Activated CD8-positive, alpha-beta memory T cell treated with anti-CD3 and anti-CD28 coated beads, Interleukin-2, amount 50 U/mL, for 1 hour (primary cell): ENCODE data around the gene FBXO34.
"Not testable (repeated sequence)": the region's sequence is repeated elsewhere in the genome, so short reads cannot be mapped to it uniquely, and the experiment has no call there.

Source experiments
- DNase-seq: peaks from one replicate; pipeline ENCODE4 v3.0.0-alpha.2; 2020; ENCODE audit errors: extremely low read depth

The FBXO34 gene

DNA sequence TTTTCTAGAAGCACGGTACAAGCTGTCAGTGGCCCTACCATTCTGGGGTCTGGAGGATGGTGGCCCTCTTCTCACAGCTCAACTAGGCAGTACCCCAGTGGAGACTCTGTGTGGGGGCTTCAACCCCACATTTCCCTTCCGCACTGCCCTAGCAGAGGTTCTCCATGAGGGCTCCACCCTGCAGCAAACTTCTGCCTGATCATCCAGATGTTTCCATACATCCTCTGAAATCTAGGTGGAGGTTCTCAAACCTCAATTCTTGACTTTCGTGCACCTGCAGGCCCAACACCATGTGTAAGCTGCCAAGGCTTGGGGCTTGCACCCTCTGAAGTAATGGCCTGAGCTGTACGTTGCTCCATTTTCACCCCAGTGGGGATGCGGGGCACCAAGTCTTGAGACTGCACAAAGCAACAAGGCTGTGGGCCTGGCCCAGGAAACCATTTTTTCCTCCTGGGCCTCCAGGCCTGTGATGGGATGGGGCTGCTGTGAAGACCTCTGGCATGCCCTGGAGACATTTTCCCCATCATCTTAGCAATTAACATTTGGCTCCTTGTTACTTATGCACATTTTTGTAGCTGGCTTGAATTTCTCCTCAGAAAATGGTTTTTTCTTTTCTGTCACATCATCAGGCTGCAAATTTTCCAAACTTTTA lies 41.3 kb downstream of the FBXO34 start:
- not testable (repeated sequence) for DNase-seq

DNA sequence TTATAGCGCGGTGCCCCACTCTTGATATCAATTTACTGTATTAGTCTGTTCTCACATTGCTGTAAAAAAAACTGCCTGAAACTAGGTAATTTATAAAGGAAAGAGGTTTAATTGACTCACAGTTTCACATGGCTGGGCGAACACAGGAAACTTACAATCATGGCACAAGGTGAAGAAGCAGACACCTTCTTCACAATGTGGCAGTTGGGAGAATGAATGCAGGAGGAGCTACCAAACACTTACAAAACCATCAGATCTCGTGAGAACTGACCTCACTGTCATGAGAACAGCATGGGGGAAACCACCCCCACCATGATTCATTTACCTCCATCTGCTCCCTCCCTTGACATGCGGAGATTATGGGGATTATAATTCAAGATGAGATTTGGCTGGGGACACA lies 42.3 kb downstream of the FBXO34 start:
- no peak for DNase-seq

DNA sequence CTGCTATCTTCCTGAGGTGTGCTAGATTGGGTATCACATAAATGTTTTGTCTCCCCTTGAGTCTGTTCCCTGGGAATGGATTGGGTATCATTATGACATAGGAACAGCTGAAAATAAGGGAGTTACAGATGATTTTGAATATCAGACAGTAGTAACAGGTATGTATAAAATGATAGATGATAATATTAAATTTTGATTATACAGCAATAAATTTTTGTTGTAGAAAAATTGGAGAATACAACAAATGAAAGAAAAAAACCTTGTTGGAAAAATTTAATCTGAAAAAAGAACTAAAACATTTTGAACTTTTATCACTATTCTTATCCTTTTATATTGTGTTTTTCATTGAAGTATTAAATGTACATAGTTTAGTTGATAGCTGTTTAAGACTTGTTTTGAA lies 43.2 kb downstream of the FBXO34 start:
- DNase-seq: no peak

DNA sequence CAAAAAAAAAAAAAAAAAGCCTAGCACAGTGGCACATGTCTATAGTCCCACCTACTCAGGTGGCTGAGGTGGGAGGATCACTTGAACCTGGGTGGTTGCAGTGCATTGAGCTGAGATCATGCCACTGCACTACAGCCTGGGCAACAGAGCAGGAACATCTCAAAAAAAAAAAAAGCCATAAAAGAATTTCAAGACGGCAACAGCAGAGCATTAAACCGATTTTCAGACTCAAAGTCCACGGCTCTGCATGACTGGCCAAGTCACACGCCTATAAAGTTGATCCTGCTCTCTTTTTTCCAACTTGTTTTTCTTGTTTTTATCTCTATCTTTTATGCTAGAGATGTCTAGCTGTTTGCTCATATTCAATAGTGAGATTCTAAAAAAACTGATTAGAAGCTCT lies 45.3 kb downstream of the FBXO34 start:
- no peak for DNase-seq

DNA sequence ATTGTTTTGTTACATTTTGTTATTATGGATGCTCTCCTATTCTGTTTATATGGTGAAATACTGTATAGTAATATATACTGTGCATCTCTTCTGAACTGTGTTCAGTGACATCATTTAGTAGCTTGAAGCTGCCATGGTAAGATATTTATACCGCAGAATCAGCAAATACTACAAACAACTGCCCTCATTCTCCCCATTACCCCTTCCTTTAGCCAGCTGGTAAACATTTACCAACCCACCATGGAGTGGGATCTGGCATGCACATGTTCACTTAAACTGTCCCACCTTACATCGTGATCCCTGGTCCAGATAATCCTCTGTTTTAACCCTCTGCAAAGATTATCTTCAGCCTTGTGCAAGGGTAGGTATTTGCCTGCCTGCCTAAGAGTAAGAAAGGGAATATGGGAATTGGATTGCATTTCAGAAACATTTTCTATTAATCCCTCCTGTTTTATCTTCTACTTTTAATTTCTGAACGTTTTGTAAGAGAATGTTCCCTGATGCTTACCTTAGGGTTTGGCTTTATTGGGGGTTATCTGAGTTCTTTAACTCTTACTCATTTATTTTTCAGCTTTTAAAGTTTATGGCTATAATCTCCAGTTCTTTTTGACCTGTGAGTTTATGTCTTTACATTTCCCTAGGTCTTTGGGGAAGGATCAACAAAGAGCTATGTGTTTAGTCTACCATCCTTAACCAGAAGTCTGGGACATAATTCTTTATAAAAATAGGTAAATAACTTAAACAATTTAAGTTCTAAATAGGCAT lies 46.5 kb downstream of the FBXO34 start:
- no peak for DNase-seq

DNA sequence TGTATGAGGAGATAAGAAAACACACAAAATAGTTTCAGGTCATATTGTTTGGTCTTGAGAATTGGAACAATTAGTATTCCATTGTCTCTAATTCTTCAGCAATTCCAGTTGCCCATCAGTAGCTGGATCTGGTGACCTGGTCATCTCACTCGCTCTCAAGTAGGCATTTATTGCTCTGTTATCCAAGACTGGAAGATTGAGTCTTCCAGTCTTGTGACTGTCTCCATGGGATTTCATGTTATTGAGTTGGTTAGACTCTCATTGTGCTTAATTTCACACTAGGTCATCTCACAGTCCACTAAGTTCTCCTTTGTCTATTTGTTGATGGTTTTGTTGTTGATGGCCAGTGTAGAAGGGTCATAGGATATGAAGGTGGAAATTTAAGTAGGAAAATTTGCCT lies 47.5 kb downstream of the FBXO34 start:
- DNase-seq: no peak

DNA sequence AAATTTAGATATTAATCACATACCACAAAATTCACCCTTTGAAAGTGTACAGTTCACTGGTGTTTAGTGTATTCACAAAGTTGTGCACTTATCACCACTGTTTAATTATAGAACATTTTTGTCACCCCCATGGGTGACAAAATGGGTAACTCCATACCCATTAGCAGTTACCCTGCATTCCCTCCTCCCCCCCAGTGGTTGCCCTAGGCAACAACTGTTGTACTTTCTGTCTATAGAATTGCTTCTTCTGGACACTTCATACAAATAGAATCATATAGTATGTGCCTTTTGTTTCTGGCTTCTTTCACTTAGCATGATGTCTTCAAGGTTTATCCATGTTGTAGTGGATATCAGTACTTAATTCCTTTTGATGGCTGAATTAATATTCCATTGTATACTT lies 52.7 kb downstream of the FBXO34 start:
- DNase-seq: no peak

DNA sequence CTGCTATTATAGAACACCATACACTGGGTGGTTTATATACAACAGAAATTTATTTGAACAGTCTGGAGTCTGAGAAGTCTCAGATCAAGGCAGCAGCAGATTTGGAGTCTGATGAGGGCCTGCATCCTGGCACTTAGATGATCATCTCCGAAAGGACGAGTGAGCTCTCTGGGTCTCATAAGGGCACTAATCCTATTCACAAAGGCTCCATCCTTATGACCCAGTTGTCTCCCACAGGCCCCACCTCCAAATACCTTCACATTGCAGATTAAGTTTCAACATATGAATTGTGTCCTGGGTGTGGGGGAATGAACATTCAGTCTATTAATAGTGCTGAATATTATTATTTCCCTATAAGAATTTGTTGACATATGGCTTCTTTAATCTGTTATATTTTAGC lies 53.6 kb downstream of the FBXO34 start:
- no peak for DNase-seq

DNA sequence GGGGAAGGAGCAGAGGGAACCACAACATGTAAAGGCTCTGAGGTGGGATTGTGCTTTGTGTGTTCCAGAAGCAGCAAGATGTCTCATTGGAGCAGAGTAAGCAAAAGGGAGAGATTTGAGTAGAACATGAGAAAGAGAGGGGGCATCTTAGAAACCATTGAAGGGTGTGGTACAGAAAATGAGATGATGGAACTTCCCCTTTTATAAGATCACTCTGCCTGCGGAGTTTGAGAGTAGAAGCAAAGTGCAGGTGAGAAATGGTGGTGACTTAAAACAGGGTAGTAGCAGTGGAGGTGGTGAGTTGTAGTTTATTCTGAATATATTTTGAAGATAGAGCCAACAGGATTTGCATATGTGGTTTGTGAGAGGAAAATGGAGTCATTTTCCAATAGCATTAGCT lies 56.0 kb downstream of the FBXO34 start:
- DNase-seq: no peak

DNA sequence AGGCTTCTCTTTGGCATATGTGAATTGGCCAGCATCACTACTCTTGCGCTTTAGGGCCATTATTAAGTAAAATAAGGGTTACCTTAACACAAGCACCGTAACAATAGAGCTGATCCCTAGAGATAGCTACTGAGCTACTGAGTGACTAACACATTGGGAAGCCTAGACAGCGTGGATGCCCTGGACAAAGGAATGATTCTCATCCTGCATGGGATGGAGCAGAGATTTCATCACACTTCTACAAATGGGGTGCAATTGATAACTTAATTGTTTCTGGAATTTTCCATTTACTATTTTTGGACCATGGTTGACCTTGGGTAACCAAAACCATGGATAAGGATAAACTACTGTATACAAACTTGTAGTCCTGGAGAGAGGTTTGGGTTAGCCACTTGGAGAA lies 57.1 kb downstream of the FBXO34 start:
- DNase-seq: no peak

DNA sequence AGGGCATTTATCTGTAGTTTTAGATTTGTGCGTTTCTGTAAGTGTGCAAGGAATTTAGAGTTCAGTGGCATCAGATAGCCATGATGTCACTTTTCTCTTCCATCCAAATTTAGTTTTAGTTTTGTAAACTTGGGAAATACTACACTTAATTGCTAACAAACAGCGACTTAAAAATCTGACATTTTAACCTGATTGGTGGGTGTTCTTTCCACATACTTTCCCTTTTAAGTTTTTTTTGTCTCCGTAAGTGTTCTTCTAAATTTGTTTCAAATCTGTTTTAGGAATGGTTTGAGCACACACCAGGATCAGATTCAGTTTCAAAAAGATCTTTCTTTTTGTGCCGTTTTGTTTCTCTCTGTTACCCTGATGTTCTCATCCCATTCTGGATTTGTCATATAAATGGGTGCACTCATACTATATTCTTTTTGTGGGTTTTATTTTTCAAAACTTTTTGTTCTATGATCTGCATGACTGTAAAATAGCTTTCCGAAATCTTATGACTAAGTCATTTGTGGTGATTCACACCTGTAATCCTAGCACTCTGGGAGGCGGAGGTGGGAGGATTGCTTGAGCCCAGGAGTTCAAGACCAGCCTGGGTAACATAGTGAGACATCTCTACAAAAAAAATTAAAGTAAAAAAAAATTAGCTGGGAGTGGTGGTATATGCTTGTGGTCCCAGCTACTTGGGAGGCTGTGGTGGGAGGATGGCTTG lies 58.9 kb downstream of the FBXO34 start:
- no peak for DNase-seq

DNA sequence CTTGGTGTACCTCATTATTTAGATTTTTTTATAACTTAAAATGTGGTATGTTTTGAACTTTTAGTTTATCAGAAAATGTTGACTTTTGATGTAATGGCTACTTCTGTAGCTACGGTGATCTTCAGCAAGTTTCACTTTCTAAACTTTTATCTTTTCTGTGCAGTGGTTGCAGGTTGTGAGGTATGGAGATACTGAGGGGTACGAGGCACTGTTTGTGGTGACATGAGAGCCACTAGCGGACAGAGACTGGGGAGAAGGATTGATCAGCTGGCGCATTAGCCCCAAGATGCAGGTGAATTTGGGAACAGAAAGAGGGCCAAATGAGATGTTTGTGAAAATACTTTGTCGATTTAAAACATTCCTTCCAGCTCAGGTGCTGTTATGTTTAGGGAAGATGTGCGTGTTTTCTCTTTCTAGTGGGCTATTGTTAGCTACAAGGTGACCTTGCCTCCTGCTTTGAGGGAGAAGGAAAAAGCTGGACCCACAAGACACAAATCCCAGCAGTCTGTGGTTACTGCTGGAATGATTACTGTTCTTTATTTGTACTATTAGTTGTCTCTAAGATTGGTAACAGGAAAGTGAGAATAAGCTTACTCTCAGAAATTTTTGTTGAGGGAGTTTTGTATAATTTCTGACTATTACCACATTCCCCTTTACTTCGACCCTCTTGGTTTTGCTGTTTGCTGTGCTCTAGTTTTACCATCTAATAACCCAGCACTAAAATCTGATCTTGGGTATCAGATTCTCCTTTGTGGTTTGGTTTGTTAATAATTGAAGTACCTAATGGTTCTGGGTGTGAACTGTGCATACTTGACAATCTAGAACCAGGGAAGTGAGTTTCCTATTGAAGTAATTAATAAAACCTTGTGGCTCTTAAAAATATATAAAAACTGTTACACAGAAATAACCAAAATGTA lies 61.7 kb downstream of the FBXO34 start:
- DNase-seq: no peak

DNA sequence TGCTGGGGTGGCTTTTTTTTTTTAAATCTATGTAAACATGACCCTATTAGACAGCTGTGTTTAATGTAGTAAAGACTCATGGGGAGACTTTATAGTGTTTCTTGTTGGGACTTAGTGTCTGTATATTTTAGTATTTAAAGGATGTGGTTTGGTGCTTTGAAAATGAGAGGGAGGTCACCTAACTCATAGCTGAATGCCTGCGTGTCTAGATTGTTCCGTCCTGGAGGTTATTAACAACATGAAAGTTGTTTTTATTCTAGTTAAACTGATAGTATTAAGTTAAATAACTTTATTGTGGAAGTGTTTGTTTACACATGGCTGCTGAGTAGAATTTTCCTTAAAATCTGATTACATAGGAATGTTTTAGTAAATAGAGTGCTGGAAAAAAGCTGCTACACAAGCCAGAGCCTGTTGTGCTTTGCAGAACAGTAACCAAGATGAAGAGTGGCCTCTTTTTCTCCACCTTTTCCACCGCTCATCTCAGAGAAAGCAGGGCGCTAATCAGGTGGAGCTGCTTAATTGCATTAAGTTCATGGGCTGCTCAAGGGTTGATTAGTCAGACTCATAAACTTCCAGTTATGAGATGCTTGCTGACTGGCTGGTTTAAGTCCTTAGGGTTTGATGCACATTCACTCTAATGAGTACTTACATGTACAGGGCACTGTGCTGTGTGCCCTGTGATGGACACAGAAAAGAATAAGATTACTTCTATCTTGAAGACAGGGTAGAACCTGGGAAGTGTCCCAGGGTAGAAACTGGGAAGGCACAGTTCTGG lies 62.7 kb downstream of the FBXO34 start:
- DNase-seq: no peak

DNA sequence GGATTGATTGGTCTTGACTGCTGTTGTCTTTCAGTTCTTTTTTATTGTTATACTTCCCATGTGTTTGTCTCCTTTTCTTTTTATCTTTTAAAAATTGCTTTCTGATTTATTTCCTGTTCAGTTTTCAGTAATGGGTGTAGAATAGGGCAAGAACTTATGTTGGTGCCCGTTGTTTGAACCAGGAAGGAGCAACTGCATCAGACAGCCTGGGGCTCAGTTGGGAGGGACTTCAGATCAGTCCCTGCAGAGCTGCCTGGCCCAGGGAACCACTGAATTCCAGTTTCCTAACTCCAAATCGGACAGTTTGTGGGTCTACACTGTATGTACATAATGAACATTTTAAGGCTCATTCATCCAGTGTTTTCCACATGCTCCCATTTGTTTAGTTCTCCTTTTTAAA lies 64.9 kb downstream of the FBXO34 start:
- DNase-seq: no peak

DNA sequence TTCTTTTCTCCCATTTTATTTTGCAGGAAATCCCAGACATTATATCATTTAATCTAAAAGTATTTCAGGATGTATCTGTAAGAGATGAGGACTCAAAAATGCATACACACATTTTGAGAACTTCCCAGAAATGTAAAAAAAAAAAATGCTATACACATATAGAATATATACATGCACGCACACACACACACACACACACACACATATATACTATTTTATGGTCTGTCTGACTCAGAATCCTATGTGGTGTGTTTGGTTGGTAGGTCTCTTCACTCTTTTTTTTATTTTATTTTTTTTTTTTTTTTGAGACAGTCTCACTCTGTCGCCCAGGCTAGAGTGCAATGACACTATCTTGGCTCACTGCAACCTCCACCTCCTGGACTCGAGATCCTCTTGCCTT lies 65.5 kb downstream of the FBXO34 start:
- no peak for DNase-seq

DNA sequence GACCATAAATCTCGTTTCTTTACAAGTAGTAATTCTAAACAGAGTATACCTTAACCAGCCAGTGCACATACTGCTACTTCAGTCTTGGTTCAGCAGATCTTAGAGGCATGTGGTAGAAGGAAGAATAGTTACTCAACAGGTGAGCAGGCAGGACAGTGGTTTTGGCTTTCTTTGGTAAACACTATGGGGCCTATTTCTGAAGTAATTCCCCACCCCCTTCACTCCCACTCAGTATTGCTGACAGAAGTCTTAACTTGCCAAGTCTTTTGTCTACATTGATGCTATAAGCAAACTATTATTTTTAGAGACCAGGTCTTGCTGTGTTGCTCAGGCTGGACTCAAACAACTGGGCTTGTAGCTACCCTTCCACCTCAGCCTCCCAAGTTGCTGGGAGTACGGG lies 68.5 kb downstream of the FBXO34 start:
- DNase-seq: no peak

DNA sequence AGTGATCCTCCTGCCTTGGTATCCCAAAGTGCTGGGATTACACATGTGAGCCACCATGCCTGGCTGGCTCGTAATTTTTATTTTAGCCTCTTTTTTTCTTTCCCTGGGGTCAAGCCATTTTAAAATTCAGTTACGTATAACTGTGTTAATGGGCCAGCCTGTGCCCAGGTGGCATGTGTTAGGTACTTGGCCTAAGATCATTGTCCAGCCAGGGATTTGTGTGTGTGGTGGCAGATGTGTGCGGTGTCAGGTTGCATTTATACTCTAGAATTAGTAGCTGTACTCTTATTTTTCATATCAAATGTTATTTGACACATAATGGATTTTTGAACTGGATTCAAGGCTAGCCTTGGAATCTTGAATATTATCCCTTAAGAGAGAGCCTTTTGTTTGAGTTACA lies 69.3 kb downstream of the FBXO34 start:
- DNase-seq: no peak

DNA sequence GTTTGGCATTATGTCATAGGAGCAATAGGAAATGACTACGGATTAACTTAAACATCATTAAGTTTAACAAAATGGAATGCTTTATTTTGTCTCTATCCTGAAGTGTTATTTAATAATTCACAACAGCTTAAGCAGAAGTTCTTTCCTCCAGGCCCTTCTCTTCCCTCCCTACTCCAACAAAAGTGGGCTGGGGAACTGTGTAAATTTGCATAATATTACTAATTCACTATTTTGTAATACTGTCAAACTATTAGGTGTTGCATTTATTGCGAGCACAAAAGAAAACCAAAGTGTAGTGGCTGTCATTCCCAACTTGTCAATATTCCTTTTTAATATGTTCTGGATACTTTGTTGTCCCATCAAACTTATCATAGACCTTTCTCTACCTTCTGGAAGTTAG lies 70.6 kb downstream of the FBXO34 start:
- no peak for DNase-seq

DNA sequence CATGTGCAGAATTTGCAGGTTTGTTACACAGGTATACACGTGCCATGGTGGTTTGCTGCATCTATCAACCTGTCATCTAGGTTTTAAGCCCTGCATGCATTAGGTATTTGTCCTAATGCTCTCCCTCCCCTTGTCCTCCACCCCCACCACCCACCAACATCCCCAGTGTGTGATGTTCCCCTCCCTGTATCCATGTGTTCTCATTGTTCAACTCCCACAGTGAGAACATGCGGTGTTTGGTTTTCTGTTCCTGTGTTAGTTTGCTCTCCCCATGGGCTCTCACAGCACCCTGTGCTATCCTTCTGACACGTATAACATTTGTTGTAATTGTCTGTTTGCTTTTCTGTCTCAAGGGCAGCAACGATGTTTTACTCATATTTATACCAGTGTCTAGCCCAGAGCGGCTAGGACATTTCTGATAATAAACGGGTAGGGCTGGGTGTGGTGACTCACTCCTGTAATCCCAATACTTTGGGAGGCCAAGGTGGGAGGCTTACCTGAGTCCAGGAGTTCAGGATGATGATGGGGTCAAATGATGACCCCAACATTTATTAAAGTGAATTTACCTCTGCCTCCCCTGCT lies 73.5 kb downstream of the FBXO34 start:
- DNase-seq: not testable (repeated sequence)

DNA sequence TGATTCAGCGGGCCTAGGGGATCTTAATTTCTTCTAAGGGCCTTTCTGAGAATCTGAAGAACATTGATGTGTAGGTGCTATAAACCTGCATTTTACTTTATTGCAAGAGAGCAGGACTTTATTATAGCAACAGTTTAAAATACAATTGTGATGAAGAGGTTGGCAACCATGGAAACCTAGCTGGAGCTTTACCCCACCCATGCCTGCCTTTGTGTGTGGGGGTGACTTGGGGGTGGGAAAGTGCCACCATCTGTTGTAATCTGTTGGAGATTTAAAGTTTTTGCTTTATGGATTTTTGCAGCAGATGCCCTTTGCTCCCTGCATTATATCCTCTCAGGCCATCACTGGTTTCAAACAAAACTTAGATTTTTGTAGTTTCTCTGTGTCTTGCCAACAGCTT lies 75.8 kb downstream of the FBXO34 start:
- DNase-seq: no peak

DNA sequence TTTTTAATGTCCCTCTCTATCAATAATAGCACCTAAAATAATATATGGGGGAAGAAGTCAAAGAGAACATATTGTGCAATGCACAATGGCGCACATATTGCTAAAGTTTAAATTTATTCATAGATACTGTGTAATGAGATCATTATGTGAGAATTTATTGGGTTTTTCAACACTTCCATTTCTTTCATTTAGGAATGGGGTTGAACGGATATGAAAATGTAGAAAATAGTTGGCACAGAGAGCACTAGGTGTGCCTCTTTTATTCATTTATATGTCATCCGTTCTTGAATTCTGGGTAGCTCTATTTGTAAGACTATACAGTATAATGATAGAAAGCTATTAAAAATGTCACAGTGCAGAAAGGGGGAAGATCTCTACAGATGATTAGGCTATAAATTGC lies 76.5 kb downstream of the FBXO34 start:
- no peak for DNase-seq
